ENCODE data around the gene CSF2RB. TPM values are rescaled to one million over a fixed set of nuclear protein-coding genes. Genes with fewer than 3 reads are reported as not detected.

CSF2RB gene
- total RNA-seq, 1 experiment from 2014 or later, result not detected

DNA sequence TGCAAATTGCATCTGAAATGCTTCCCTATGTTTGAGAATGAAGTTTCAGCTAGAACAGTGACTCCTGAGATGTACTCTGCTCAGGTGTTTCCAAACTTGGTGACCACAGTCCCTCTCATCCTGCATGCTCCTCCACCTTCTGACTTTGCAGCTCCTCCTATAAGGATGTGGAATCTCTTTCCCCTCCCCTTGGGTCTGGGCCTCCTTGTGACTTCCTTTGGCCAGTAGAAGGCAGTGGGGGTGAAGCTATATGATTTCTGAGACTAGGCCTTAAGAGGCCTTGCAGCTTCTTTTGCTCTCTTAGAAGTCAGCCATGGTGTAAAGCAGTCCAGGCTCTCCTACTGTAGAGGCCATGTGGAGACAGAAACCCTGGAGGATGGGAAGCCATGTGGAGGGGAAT is 50.7 kb downstream of the CSF2RB start:
- Mint-ChIP-seq H3K9me3 (peaks cover 0 to 2% of the 10 kb centered on the region in 2 experiments; a peak in 2 of 5 replicates), H3K27me3 (ENCODE audit: low read depth) (peaks cover 29% of the 10 kb centered on the region), H3K36me3 (ENCODE audit: insufficient read depth in 1 of 3, low read depth in 3 of 3) (no peaks in the 10 kb centered on the region), H3K4me1 (peaks cover 10 to 20% of the 10 kb centered on the region in 2 experiments), H3K4me3 (no peak overlapping the region), H3K27ac (no peak overlapping the region)
- DNase-seq, result no peak
- H2BK15ac ChIP-seq (ENCODE audit: low read depth, low read length), result no peak overlapping the region
- no peak overlapping the region for H2BK12ac ChIP-seq (ENCODE audit: insufficient read length, low read depth, low read length)
- no peaks in the 10 kb centered on the region for H4K20me1 ChIP-seq (ENCODE audit: control insufficient read depth, insufficient read depth, insufficient read length)
- no peak overlapping the region for H3K18ac ChIP-seq (ENCODE audit: insufficient read length, low read depth, low read length)
- no peak overlapping the region for H2BK5ac ChIP-seq (ENCODE audit: insufficient read length, low read length)
- H3K27me3 ChIP-seq (ENCODE audit: insufficient read depth, low read length), result no peaks in the 10 kb centered on the region
- no peak overlapping the region for H3K14ac ChIP-seq (ENCODE audit: insufficient read depth, low read length)
- H2AK5ac ChIP-seq (ENCODE audit: insufficient read length, low read length), result no peak overlapping the region
- H3K79me1 ChIP-seq (ENCODE audit: insufficient read depth, low read depth, low read length, poor library complexity, severe bottlenecking), result no peaks in the 10 kb centered on the region
- no peak overlapping the region for H4K91ac ChIP-seq (ENCODE audit: insufficient read length, low read depth, low read length)
- H3K23ac ChIP-seq (ENCODE audit: insufficient read length, low read depth, low read length), result no peak overlapping the region
- no peak overlapping the region for H3K4me2 ChIP-seq (ENCODE audit: insufficient read depth, insufficient read length, low read length)
- no peak overlapping the region for H2AFZ ChIP-seq (ENCODE audit: low read length)
- H3K23me2 ChIP-seq (ENCODE audit: insufficient read length, low read depth, low read length, poor library complexity, severe bottlenecking), result no peaks in the 10 kb centered on the region
- H4K5ac ChIP-seq (ENCODE audit: insufficient read length, low read depth, low read length), result no peak overlapping the region
- H3T11ph ChIP-seq (ENCODE audit: low read length), result no peak overlapping the region
- no peak overlapping the region for H3K27ac ChIP-seq (ENCODE audit: insufficient read length, low read depth, low read length)
- H4K8ac ChIP-seq (replicated peaks; ENCODE audit: insufficient read length, low read depth, low read length), result no peak overlapping the region
- no peaks in the 10 kb centered on the region for H3K9me3 ChIP-seq (ENCODE audit: control insufficient read depth, low read depth, low read length)
- H2BK20ac ChIP-seq (ENCODE audit: low read depth, low read length, poor library complexity, severe bottlenecking), result no peak overlapping the region
- no peak overlapping the region for H3K4ac ChIP-seq (ENCODE audit: low read depth, low read length)
- no peaks in the 10 kb centered on the region for H3K4me1 ChIP-seq (ENCODE audit: insufficient read depth, low read length)
- no peak overlapping the region for H3K9ac ChIP-seq (ENCODE audit: extremely low read depth, insufficient read length, low read length)
- no peak overlapping the region for H3K56ac ChIP-seq (ENCODE audit: insufficient read length, low read depth, low read length)
- H3K79me2 ChIP-seq (ENCODE audit: insufficient read depth, low read length), result no peaks in the 10 kb centered on the region
- TF ChIP-seq, protein P1, sequence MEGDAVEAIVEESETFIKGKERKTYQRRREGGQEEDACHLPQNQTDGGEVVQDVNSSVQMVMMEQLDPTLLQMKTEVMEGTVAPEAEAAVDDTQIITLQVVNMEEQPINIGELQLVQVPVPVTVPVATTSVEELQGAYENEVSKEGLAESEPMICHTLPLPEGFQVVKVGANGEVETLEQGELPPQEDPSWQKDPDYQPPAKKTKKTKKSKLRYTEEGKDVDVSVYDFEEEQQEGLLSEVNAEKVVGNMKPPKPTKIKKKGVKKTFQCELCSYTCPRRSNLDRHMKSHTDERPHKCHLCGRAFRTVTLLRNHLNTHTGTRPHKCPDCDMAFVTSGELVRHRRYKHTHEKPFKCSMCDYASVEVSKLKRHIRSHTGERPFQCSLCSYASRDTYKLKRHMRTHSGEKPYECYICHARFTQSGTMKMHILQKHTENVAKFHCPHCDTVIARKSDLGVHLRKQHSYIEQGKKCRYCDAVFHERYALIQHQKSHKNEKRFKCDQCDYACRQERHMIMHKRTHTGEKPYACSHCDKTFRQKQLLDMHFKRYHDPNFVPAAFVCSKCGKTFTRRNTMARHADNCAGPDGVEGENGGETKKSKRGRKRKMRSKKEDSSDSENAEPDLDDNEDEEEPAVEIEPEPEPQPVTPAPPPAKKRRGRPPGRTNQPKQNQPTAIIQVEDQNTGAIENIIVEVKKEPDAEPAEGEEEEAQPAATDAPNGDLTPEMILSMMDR (conservative IDR thresholded peaks at IDR 0.05), result no peak
- H2BK120ac ChIP-seq (ENCODE audit: low read depth, low read length, poor library complexity, severe bottlenecking), result no peak overlapping the region
